Measurements from ENCODE around the gene ZNF519.
A peak's percentile ranks its signal among the peaks of the same experiment; 100 is the strongest.
"Not testable (repeated sequence)": the region's sequence is repeated elsewhere in the genome, so short reads cannot be mapped to it uniquely, and the experiment has no call there.

The ZNF519 gene

GRCh38 chr18:14132271-14132700 lies at the start of gene ZNF519:
TSS of gene ZNF519 (minus strand) at chr18:14132435. CDS start at chr18:14132277, 158 bp downstream.
- DNase-seq (ENCODE audit: low spot score) = peak; percentile 84

GRCh38 chr18:14179306-14179705 lies 47.1 kb upstream of the ZNF519 start:
- DNase-seq (ENCODE audit: low spot score) = no peak

GRCh38 chr18:14178321-14179196 lies 46.3 kb upstream of the ZNF519 start:
- DNase-seq (ENCODE audit: low spot score) = peak; percentile 81

- not testable (repeated sequence) for DNase-seq (ENCODE audit: low spot score)
These were observed 45.5 kb upstream of the ZNF519 start for GRCh38 chr18:14177540-14178320.

- not testable (repeated sequence) for DNase-seq (ENCODE audit: low spot score)
These were observed 43.2 kb upstream of the ZNF519 start for GRCh38 chr18:14175404-14175803.

- no peak for DNase-seq (ENCODE audit: low spot score)
These were observed 42.5 kb upstream of the ZNF519 start for GRCh38 chr18:14174706-14175085.

GRCh38 chr18:14174002-14174705 lies 41.9 kb upstream of the ZNF519 start:
- DNase-seq (ENCODE audit: low spot score) = not testable (repeated sequence)

- not testable (repeated sequence) for DNase-seq (ENCODE audit: low spot score)
These were observed 41.1 kb upstream of the ZNF519 start for GRCh38 chr18:14173116-14173951.

- DNase-seq (ENCODE audit: low spot score) = not testable (repeated sequence)
These were observed 40.2 kb upstream of the ZNF519 start for GRCh38 chr18:14172142-14173115.

GRCh38 chr18:14171301-14172141 lies 39.3 kb upstream of the ZNF519 start:
- DNase-seq (ENCODE audit: low spot score) = not testable (repeated sequence)

- not testable (repeated sequence) for DNase-seq (ENCODE audit: low spot score)
These were observed 38.3 kb upstream of the ZNF519 start for GRCh38 chr18:14170367-14171036.

- DNase-seq (ENCODE audit: low spot score) = not testable (repeated sequence)
These were observed 30.7 kb upstream of the ZNF519 start for GRCh38 chr18:14162915-14163314.

GRCh38 chr18:14151564-14152113 lies 19.4 kb upstream of the ZNF519 start:
- not testable (repeated sequence) for DNase-seq (ENCODE audit: low spot score)

- not testable (repeated sequence) for DNase-seq (ENCODE audit: low spot score)
These were observed 18.5 kb upstream of the ZNF519 start for GRCh38 chr18:14150766-14151165.

GRCh38 chr18:14149916-14150420 lies 17.7 kb upstream of the ZNF519 start:
- not testable (repeated sequence) for DNase-seq (ENCODE audit: low spot score)

GRCh38 chr18:14149121-14149850 lies 17.1 kb upstream of the ZNF519 start:
- not testable (repeated sequence) for DNase-seq (ENCODE audit: low spot score)
